DOHH2 (cell line): ENCODE measurements around the gene RBMS3.

ENCODE experiments used
- CTCF ChIP-seq: fragments of 200-600 bp; sonication (generic); IDR thresholded peaks from one replicate; pipeline ENCODE4 v1.5.1; 2014; ENCODE audit warnings: antibody characterized with exemption, mild to moderate bottlenecking, low read depth, low read length; ENCODE audit not compliant: poor library complexity, severe bottlenecking
- EZH2phosphoT487 ChIP-seq: fragments of 200-600 bp; sonication (generic); IDR thresholded peaks from 2 replicates; pipeline ENCODE4 v1.6.1; 2017; ENCODE audit warnings: borderline replicate concordance, mild to moderate bottlenecking, antibody characterized with exemption, low read length, moderate library complexity, mixed read lengths

DNA sequence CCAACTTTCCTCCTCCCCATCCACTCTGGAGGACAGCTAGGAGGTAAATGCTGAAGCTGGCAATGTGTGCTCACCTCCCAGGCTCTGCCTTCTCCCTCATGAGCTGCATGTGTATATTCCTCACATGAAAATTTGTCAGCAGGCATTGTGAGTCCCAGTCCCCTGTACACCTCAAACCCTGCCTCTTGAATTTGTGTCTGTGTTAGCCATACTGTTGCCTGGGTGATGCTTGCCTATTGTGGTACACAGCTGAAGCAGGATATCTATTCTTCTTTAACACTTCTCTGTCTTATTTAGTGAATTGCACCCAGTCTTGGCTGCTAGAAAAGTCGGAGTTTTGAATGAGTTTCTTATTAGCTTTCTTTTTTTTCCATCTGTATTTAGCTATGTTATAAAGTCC lies 739.5 kb downstream of the RBMS3 start:
- TF ChIP-seq CTCF, result no peak
- no peak for TF ChIP-seq EZH2phosphoT487
